Esophagus muscularis mucosa (tissue), 4 donors: ENCODE data around the gene NRCAM. TPM values are rescaled to one million over a fixed set of nuclear protein-coding genes. Genes with fewer than 3 reads are reported as not detected.
A peak's percentile ranks its signal among the peaks of the same experiment; 100 is the strongest.

Experiments used
- DNase-seq: peaks from one replicate; pipeline ENCODE4 v3.0.0-alpha.2; 2017; ENCODE audit errors: extremely low spot score
- H3K27ac ChIP-seq, 4 donors: fragments of 200-600 bp; sonication (generic); replicated peaks in 1 of 4; 1 replicate in 3 of 4; 2 replicates in 1 of 4; pipeline ENCODE4 v1.5.1; 2016 to 2019; ENCODE audit warnings: mild to moderate bottlenecking in 1 of 4
- H3K27me3 ChIP-seq, 4 donors: fragments of 200-600 bp; sonication (generic); one replicate each; pipeline versions ENCODE4 v1.5.1 to v1.6.0; 2016 to 2019
- H3K36me3 ChIP-seq, 4 donors: fragments of 200-600 bp; sonication (generic); one replicate each; pipeline ENCODE4 v1.5.1; 2016 to 2019
- H3K4me1 ChIP-seq, 4 donors: fragments of 200-600 bp; sonication (generic); one replicate each; pipeline ENCODE4 v1.5.1; 2016 to 2019
- H3K4me3 ChIP-seq, 4 donors: fragments of 200-600 bp; sonication (generic); 1 replicate in 2 of 4; 2 replicates in 2 of 4; pipeline ENCODE4 v1.5.1; 2016 to 2019; ENCODE audit warnings: mild to moderate bottlenecking in 4 of 4, moderate library complexity in 1 of 4
- H3K9me3 ChIP-seq, 4 donors: fragments of 200-600 bp; sonication (generic); 1 replicate in 3 of 4; 2 replicates in 1 of 4; pipeline ENCODE4 v1.5.1; 2016 to 2019
- EP300 ChIP-seq: sonication (generic); formaldehyde crosslinking; IDR thresholded peaks from one replicate; pipeline ENCODE4 v1.6.1; 2017; ENCODE audit warnings: antibody characterized with exemption
- POLR2A ChIP-seq: fragments of 450-650 bp; IDR thresholded peaks from one replicate; pipeline ENCODE4 v1.6.1; 2017; ENCODE audit warnings: antibody characterized with exemption, moderate library complexity, mild to moderate bottlenecking, low read depth
- POLR2AphosphoS5 ChIP-seq, 2 donors: sonication (generic); formaldehyde crosslinking; IDR thresholded peaks; one replicate each; pipeline ENCODE4 v1.6.1; 2017; ENCODE audit warnings: antibody characterized with exemption in 2 of 2
- WGBS: methylation state at CpG from one replicate; pipeline ENCODE4 v1.1.5; 2018; 5-methylcytosine and 5-hydroxymethylcytosine counted together
- intact Hi-C: fragments of 100-400 bp; cut with DNase I; formaldehyde crosslinking; loops from one replicate; pipeline ENCODE4 v1.15.1; 2023
- total RNA-seq, 4 donors: library from RNA; depleted of rRNA; stranded (reverse); fragments of >200 nt; gene quantifications; one replicate each; pipeline versions ENCODE4 v1.1.0 to v1.2.1, GENCODE V29; 2016
- TF ChIP-seq, protein P1 (sequence below), 3 experiments: fragments of 200-600 bp in 2 of 3; fragments of 450-650 bp in 1 of 3; sonication (generic) in 2 of 3; IDR thresholded peaks; one replicate each; pipeline ENCODE4 v1.5.1; 2017 to 2019; ENCODE audit warnings: antibody characterized with exemption in 3 of 3, mild to moderate bottlenecking in 2 of 3, moderate library complexity in 1 of 3

The NRCAM gene
- total RNA-seq, 4 donors from 2014 or later, result 2.9 to 5.2 (median 3.3) TPM

GRCh38 chr7:108137040-108137439 is 319.2 kb downstream of the NRCAM start:
- Histone ChIP-seq H3K27me3 (no peaks in the 10 kb centered on the region), H3K9me3 (no peaks in the 10 kb centered on the region), H3K36me3 (no peaks in the 10 kb centered on the region), H3K4me3 (no peak overlapping the region), H3K4me1 (peaks cover 0 to 14% (median 7%) of the 10 kb centered on the region in 4 donors), H3K27ac (no peak overlapping the region)
- no peak for TF ChIP-seq EP300
- TF ChIP-seq POLR2A, result no peak
- no peak for TF ChIP-seq POLR2AphosphoS5 (IDR thresholded peaks at IDR 0.05)
- TF ChIP-seq, protein P1, sequence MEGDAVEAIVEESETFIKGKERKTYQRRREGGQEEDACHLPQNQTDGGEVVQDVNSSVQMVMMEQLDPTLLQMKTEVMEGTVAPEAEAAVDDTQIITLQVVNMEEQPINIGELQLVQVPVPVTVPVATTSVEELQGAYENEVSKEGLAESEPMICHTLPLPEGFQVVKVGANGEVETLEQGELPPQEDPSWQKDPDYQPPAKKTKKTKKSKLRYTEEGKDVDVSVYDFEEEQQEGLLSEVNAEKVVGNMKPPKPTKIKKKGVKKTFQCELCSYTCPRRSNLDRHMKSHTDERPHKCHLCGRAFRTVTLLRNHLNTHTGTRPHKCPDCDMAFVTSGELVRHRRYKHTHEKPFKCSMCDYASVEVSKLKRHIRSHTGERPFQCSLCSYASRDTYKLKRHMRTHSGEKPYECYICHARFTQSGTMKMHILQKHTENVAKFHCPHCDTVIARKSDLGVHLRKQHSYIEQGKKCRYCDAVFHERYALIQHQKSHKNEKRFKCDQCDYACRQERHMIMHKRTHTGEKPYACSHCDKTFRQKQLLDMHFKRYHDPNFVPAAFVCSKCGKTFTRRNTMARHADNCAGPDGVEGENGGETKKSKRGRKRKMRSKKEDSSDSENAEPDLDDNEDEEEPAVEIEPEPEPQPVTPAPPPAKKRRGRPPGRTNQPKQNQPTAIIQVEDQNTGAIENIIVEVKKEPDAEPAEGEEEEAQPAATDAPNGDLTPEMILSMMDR (IDR thresholded peaks at IDR 0.05), result no peak
- intact Hi-C loops, result no loop called here
- 100% methylated on average over 3 of the region's 3 CpGs for WGBS
- DNase-seq, result peak; percentile 39

DNA sequence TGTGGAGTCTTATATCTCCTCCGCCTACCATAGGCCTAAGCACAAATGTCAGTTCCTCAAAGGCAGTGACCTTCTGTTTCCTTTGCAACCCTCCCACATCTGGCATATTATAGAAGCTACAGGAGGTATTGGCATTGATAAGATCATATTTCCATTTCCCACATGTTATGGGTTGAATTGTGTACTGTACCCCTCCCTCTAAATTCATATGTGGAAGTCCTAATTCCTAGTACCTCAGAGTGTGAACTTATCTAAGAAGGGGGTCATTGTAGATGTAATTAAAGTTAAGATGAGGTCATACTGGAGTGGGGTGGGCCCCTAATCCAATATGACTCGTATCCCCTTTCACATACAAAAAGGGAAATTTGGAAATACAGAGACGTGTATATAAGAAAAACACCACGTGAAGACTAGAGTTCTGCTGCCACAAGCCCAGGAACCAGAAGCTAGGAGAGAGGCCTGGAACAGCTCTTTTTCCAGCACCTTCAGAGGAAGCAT is 320.0 kb downstream of the NRCAM start:
- no peak overlapping the region for H3K27ac ChIP-seq
- 63% methylated on average over 4 of the region's 4 CpGs for WGBS
- no peaks in the 10 kb centered on the region for H3K27me3 ChIP-seq
- H3K9me3 ChIP-seq, result no peaks in the 10 kb centered on the region
- H3K4me3 ChIP-seq, result no peak overlapping the region
- no peaks in the 10 kb centered on the region for H3K36me3 ChIP-seq
- peaks cover 0 to 14% (median 7%) of the 10 kb centered on the region in 4 donors for H3K4me1 ChIP-seq
- TF ChIP-seq POLR2AphosphoS5 (IDR thresholded peaks at IDR 0.05) (no peak), POLR2A (no peak), EP300 (no peak)
- TF ChIP-seq, protein P1 (IDR thresholded peaks at IDR 0.05), result no peak
- intact Hi-C loops, result no loop called here
- peak; percentile 50 for DNase-seq

- no peak for TF ChIP-seq POLR2A
- TF ChIP-seq POLR2AphosphoS5 (IDR thresholded peaks at IDR 0.05), result no peak
- TF ChIP-seq, protein P1 (IDR thresholded peaks at IDR 0.05), result no peak
- TF ChIP-seq EP300, result no peak
- intact Hi-C loops, result no loop called here
- no peaks in the 10 kb centered on the region for H3K36me3 ChIP-seq
- WGBS, result 85% methylated on average over 7 of the region's 7 CpGs
- peak; percentile 70 for DNase-seq
- H3K9me3 ChIP-seq, result no peaks in the 10 kb centered on the region
- H3K27ac ChIP-seq, result no peak overlapping the region
- H3K4me3 ChIP-seq, result no peak overlapping the region
- peaks cover 0 to 14% (median 7%) of the 10 kb centered on the region in 4 donors for H3K4me1 ChIP-seq
- H3K27me3 ChIP-seq, result no peaks in the 10 kb centered on the region
These were observed 320.6 kb downstream of the NRCAM start for GRCh38 chr7:108135446-108136190.

- Histone ChIP-seq H3K36me3 (no peaks in the 10 kb centered on the region), H3K27me3 (no peaks in the 10 kb centered on the region), H3K27ac (no peak overlapping the region), H3K4me1 (peaks cover 0 to 12% (median 10%) of the 10 kb centered on the region in 4 donors), H3K9me3 (no peaks in the 10 kb centered on the region), H3K4me3 (no peak overlapping the region)
- WGBS, result 96% methylated on average over 1 of the region's 1 CpG
- DNase-seq, result no peak
- TF ChIP-seq POLR2AphosphoS5 (IDR thresholded peaks at IDR 0.05) (no peak), EP300 (no peak), POLR2A (no peak)
- TF ChIP-seq, protein P1 (IDR thresholded peaks at IDR 0.05), result no peak
- intact Hi-C loops, result no loop called here
These were observed 321.8 kb downstream of the NRCAM start for GRCh38 chr7:108134486-108134885.
